ENCODE data around the gene ABAT. TPM values are rescaled to one million over a fixed set of nuclear protein-coding genes. Genes with fewer than 3 reads are reported as not detected.

Gene ABAT
- total RNA-seq, 1 experiment from 2014 or later: 7.3 TPM

DNA sequence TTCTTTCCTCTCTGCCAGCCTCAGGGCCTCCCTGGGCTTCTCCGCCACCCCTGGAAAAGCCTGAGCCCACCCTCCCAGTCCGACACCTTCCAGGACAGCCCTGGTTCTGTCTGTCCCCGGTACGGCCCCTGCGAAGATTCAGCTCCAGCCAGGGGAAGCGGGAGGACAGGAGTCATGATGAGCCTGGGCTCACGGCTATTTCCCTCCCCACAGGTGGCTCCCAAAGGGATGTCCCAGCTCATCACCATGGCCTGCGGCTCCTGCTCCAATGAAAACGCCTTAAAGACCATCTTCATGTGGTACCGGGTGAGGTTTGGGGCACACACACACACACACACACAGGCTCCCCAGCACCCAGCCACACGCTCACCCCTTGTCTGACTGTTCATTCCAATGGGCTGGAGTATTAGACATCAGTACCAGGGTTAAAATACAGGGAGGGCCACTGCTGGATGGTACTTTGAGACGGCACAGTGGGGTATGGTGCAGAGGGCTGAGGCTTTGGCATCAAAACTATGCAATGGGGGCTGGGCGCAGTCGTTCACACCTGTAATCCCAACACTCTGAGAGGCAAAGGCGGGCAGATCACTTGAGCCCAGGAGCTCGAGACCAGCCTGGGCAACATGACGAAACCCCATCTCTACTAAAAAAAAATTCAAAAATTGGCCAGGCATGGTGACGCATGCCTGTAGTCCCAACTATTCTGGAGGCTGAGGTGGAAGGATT is 90.3 kb downstream of the ABAT start:
- WGBS (ENCODE audit: extremely low coverage, insufficient read length, low lambda C conversion rate): no CpG with 5 or more reads among the region's 18 CpGs
- Histone ChIP-seq H2AK5ac (ENCODE audit: insufficient read length, low read length) (no peak overlapping the region), H3K9me3 (ENCODE audit: control insufficient read depth, low read depth, low read length) (no peaks in the 10 kb centered on the region), H3K18ac (ENCODE audit: insufficient read length, low read depth, low read length) (no peak overlapping the region), H3K27ac (ENCODE audit: insufficient read length, low read depth, low read length) (no peak overlapping the region), H2BK5ac (ENCODE audit: insufficient read length, low read length) (no peak overlapping the region), H3K56ac (ENCODE audit: insufficient read length, low read depth, low read length) (no peak overlapping the region), H3K14ac (ENCODE audit: insufficient read depth, low read length) (no peak overlapping the region; the same call in 1 of the 2 replicates), H2BK20ac (ENCODE audit: low read depth, low read length, poor library complexity, severe bottlenecking) (no peak overlapping the region), H2AFZ (ENCODE audit: low read length) (no peak overlapping the region), H3K79me1 (ENCODE audit: insufficient read depth, low read depth, low read length, poor library complexity, severe bottlenecking) (no peaks in the 10 kb centered on the region), H3K9ac (ENCODE audit: extremely low read depth, insufficient read length, low read length) (no peak overlapping the region), H3K79me2 (ENCODE audit: insufficient read depth, low read length) (no peaks in the 10 kb centered on the region), H4K20me1 (ENCODE audit: control insufficient read depth, insufficient read depth, insufficient read length) (no peaks in the 10 kb centered on the region), H3K4me1 (ENCODE audit: insufficient read depth, low read length) (no peaks in the 10 kb centered on the region), H2BK120ac (ENCODE audit: low read depth, low read length, poor library complexity, severe bottlenecking) (no peak overlapping the region), H2BK15ac (ENCODE audit: low read depth, low read length) (no peak overlapping the region), H3T11ph (ENCODE audit: low read length) (no peak overlapping the region), H3K23ac (ENCODE audit: insufficient read length, low read depth, low read length) (no peak overlapping the region), H3K27me3 (ENCODE audit: insufficient read depth, low read length) (no peaks in the 10 kb centered on the region), H3K4ac (ENCODE audit: low read depth, low read length) (no peak overlapping the region), H4K8ac (replicated peaks; ENCODE audit: insufficient read length, low read depth, low read length) (no peak overlapping the region), H3K4me2 (ENCODE audit: insufficient read depth, insufficient read length, low read length) (no peak overlapping the region), H4K91ac (ENCODE audit: insufficient read length, low read depth, low read length) (no peak overlapping the region), H4K5ac (ENCODE audit: insufficient read length, low read depth, low read length) (no peak overlapping the region), H3K23me2 (ENCODE audit: insufficient read length, low read depth, low read length, poor library complexity, severe bottlenecking) (no peaks in the 10 kb centered on the region), H2BK12ac (ENCODE audit: insufficient read length, low read depth, low read length) (no peak overlapping the region)
- Mint-ChIP-seq H3K36me3 (ENCODE audit: insufficient read depth in 1 of 3, low read depth in 3 of 3) (no peaks in the 10 kb centered on the region; a peak in 1 of 7 replicates), H3K4me3 (no peak overlapping the region), H3K4me1 (peaks cover 13 to 14% of the 10 kb centered on the region in 2 experiments), H3K27me3 (ENCODE audit: low read depth) (no peaks in the 10 kb centered on the region; the same call in 1 of the 2 replicates), H3K27ac (0 out of 7 replicates have a peak overlapping the region, but pooled peaks of 1 of the 3 experiments have one; percentile 15), H3K9me3 (no peaks in the 10 kb centered on the region)
- peak; percentile 44 for DNase-seq
- TF ChIP-seq, protein P1, sequence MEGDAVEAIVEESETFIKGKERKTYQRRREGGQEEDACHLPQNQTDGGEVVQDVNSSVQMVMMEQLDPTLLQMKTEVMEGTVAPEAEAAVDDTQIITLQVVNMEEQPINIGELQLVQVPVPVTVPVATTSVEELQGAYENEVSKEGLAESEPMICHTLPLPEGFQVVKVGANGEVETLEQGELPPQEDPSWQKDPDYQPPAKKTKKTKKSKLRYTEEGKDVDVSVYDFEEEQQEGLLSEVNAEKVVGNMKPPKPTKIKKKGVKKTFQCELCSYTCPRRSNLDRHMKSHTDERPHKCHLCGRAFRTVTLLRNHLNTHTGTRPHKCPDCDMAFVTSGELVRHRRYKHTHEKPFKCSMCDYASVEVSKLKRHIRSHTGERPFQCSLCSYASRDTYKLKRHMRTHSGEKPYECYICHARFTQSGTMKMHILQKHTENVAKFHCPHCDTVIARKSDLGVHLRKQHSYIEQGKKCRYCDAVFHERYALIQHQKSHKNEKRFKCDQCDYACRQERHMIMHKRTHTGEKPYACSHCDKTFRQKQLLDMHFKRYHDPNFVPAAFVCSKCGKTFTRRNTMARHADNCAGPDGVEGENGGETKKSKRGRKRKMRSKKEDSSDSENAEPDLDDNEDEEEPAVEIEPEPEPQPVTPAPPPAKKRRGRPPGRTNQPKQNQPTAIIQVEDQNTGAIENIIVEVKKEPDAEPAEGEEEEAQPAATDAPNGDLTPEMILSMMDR (conservative IDR thresholded peaks at IDR 0.05): no peak
